Endothelial cell (in vitro differentiated cells): ENCODE measurements around the gene SMTNL2. TPM values are rescaled to one million over a fixed set of nuclear protein-coding genes. Genes with fewer than 3 reads are reported as not detected.

Experiments used
- DNase-seq: peaks from one replicate; pipeline ENCODE4 v3.0.0; 2021; ENCODE audit warnings: low spot score
- H3K27ac Mint-ChIP-seq: one replicate; pipeline ENCODE4 v1.8.0; 2021; ENCODE audit warnings: mixed read lengths, inconsistent platforms; ENCODE audit not compliant: unreplicated experiment
- H3K27me3 Mint-ChIP-seq: one replicate; pipeline ENCODE4 v1.8.0; 2021; ENCODE audit warnings: mild to moderate bottlenecking, moderate library complexity, mixed read lengths, inconsistent platforms; ENCODE audit not compliant: unreplicated experiment
- H3K36me3 Mint-ChIP-seq: one replicate; pipeline ENCODE4 v1.8.0; 2021; ENCODE audit warnings: mild to moderate bottlenecking, low read depth, mixed read lengths, inconsistent platforms; ENCODE audit not compliant: unreplicated experiment
- H3K4me1 Mint-ChIP-seq: one replicate; pipeline ENCODE4 v1.8.0; 2021; ENCODE audit warnings: mild to moderate bottlenecking, mixed read lengths, inconsistent platforms; ENCODE audit not compliant: unreplicated experiment
- H3K4me3 Mint-ChIP-seq: one replicate; pipeline ENCODE4 v1.8.0; 2021; ENCODE audit warnings: mild to moderate bottlenecking, mixed read lengths, inconsistent platforms; ENCODE audit not compliant: unreplicated experiment
- H3K9me3 Mint-ChIP-seq: one replicate; pipeline ENCODE4 v1.8.0; 2021; ENCODE audit warnings: mixed read lengths, inconsistent platforms; ENCODE audit not compliant: unreplicated experiment
- CTCF ChIP-seq: fragments of 200-600 bp; sonication (generic); IDR thresholded peaks from one replicate; pipeline ENCODE4 v1.5.0; 2021; ENCODE audit warnings: antibody characterized with exemption; ENCODE audit not compliant: unreplicated experiment
- long read RNA-seq: library from polyadenylated mRNA; unstranded; transcript quantifications from one replicate; pipeline ENCODE4 v2.0.0, GENCODE V29; 2020; ENCODE audit not compliant: unreplicated experiment
- total RNA-seq: library from RNA; stranded (reverse); fragmentation: NEBNext Ultra II Directional; extraction: Animal tissue kit (Norgen Biotek cat#: 25700); gene quantifications from one replicate; pipeline ENCODE4 v1.2.1, GENCODE V29; 2021; ENCODE audit not compliant: unreplicated experiment

Gene SMTNL2
- total RNA-seq: 0.59 TPM
- long read RNA-seq: 0 reads

DNA sequence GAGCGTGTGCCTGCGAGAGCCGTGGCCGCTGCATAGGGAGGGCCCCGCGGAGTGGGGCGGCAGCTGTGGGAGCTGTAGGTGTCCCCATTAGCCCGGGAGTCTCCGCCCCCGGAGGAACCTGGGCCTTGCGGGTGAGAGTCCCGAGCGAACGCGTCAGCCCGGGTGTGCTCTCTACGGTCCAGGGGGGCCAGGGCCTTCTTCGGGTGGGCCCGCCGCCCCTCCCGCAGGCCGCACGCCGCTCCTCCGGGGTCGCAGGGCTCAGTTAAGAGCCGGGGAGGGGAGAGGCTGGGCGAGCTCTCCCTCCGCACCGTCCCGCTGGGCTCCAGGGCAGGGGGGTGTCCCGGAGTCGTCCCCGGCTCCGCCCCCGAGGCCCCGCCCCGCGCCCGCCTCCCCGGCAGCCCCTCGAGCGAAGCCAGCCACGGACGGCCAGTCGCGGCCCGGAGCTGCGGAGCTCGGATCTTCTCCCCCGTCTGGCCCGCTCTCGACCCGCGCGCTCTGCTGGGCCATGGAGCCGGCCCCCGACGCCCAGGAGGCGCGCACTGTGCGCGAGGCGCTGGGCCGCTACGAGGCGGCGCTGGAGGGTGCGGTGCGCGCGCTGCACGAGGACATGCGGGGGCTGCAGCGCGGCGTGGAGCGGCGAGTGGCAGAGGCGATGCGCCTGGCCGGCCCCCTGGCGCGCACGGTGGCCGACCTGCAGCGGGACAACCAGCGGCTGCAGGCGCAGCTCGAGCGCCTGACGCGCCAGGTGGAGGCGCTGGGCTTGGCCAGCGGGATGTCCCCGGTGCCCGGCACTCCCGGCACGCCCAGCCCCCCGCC, at the start of gene SMTNL2:
Gene SMTNL2 (plus strand): TSS at position 429 of the 816 bp plus-strand sequence. CDS start 77 bp downstream, at position 506.
- Mint-ChIP-seq H3K27me3 (peaks cover 25% of the 10 kb centered on the region), H3K9me3 (no peaks in the 10 kb centered on the region), H3K27ac (no peak within 1 kb of the TSS), H3K4me3 (peak within 1 kb of the TSS; percentile 89), H3K36me3 (no peaks in the 10 kb centered on the region), H3K4me1 (peaks cover 9% of the 10 kb centered on the region)
- no peak for TF ChIP-seq CTCF
- DNase-seq: peak; percentile 33

- Mint-ChIP-seq H3K9me3 (no peaks in the 10 kb centered on the region), H3K27me3 (peaks cover 21% of the 10 kb centered on the region), H3K4me3 (peak overlapping the region; percentile 73), H3K4me1 (peaks cover 37% of the 10 kb centered on the region), H3K27ac (peak overlapping the region; percentile 42), H3K36me3 (peaks cover 13% of the 10 kb centered on the region)
- TF ChIP-seq CTCF: no peak
- DNase-seq: no peak
Observed at GRCh38 chr17:4534928-4535666, 49.2 kb upstream of the SMTNL2 start.

DNA sequence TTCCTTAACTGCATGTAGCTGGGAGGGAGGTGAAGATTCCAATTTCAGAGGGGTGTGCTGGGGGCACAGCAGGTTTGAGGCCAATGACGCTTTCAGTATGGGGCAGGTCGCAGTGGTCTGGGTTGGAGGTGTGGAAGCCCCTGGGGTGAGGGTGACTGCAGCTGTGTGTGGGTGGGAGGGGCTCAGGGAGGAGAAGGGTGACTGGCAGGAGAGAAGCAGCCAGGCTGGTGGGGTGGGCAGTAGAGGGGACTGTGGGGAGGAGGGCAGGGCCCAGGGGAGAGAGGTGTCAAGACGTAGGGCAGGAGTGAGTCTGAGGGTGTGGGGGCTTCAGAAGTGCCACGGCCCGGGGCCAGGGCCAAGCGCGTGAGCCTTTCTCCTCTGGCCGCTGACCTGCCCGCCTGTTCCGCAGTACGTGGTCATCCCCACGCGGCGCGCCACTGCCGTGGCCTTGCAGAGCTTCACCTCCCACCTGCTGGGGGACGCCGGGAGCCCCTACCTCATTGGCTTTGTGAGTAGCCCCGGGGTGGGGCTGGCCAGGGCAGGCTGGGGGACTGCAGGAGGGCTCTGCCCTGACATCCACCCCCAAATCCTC, 48.6 kb upstream of the SMTNL2 start:
- peaks cover 33% of the 10 kb centered on the region for H3K4me1 Mint-ChIP-seq
- peak overlapping the region; percentile 73 for H3K4me3 Mint-ChIP-seq
- H3K27me3 Mint-ChIP-seq: peaks cover 23% of the 10 kb centered on the region
- no peak for TF ChIP-seq CTCF
- H3K36me3 Mint-ChIP-seq: peaks cover 13% of the 10 kb centered on the region
- no peak for DNase-seq
- H3K27ac Mint-ChIP-seq: peak overlapping the region; percentile 42
- H3K9me3 Mint-ChIP-seq: no peaks in the 10 kb centered on the region

DNA sequence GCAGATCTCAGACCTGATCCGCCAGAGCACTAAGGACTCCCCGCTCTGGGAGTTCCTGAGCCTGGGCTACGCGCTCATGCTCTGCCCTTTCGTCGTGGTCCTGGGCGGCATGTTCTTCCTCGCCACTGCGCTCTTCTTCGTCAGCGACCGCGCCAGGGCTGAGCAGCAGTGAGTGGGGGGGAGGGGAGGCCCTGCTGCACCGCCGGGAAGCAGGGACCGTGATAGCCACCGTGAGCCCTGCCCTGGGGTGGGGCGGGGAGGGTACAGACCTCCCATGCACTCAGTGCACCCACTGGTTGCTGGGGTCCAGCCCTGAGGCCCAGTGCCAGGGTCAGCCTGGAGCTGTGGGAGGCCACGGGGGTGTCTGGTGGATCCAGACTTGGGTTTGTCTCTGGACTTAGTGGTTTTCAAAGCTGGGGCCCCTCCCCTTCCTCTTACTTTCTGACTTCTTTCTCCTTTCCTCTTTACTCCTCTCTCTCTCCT, 48.0 kb upstream of the SMTNL2 start:
- Mint-ChIP-seq H3K4me3 (no peak overlapping the region), H3K4me1 (peaks cover 33% of the 10 kb centered on the region), H3K9me3 (no peaks in the 10 kb centered on the region), H3K27me3 (peaks cover 27% of the 10 kb centered on the region), H3K27ac (no peak overlapping the region), H3K36me3 (peaks cover 13% of the 10 kb centered on the region)
- no peak for DNase-seq
- no peak for TF ChIP-seq CTCF
